HEK293 (cell line): ENCODE measurements around the gene PDZD4.

Experiments used
- CTCF ChIA-PET: fragments of 350-600 bp; formaldehyde crosslinking; extraction: SDS; loops from one replicate; lab custom pipeline; 2021; ENCODE audit warnings: antibody characterized with exemption; lab: Yijun Ruan, JAX
- POLR2A ChIA-PET: fragments of 300-600 bp; formaldehyde crosslinking; extraction: SDS; loops from one replicate; lab custom pipeline; 2020; ENCODE audit warnings: antibody characterized with exemption, inconsistent platforms; lab: Yijun Ruan, JAX
- H3K27ac ChIP-seq: fragments of 200-500 bp; sonication (Bioruptor generic); 2 replicates; pipeline ENCODE4 v1.5.1; 2014; ENCODE audit warnings: low read depth, low read length, control low read depth, inconsistent platforms; ENCODE audit errors: extremely low read depth
- H3K36me3 ChIP-seq, 2 experiments: fragments of 200-500 bp in 1 of 2; sonication (Bioruptor generic) in 1 of 2; 1 replicate in 1 of 2; 2 replicates in 1 of 2; pipeline ENCODE4 v1.5.1; 2014 to 2017; ENCODE audit warnings: inconsistent platforms in 2 of 2, low read length in 2 of 2; ENCODE audit not compliant: control insufficient read depth in 2 of 2, insufficient read depth in 1 of 2
- H3K4me1 ChIP-seq: fragments of 200-500 bp; sonication (Bioruptor generic); 2 replicates; pipeline ENCODE4 v1.5.1; 2014; ENCODE audit warnings: mild to moderate bottlenecking, low read length, inconsistent platforms; ENCODE audit not compliant: control insufficient read depth, insufficient read depth
- H3K4me3 ChIP-seq: 2 replicates; pipeline ENCODE4 v1.5.1; 2011; ENCODE audit warnings: low read depth, mild to moderate bottlenecking, control low read depth, low read length, moderate library complexity
- H3K9me3 ChIP-seq: fragments of 200-500 bp; sonication (Bioruptor generic); 2 replicates; pipeline ENCODE4 v1.5.1; 2014; ENCODE audit warnings: low read depth, low read length, inconsistent platforms; ENCODE audit not compliant: control insufficient read depth, insufficient read depth
- GLIS1 ChIP-seq: fragments of 450-650 bp; formaldehyde crosslinking; IDR thresholded peaks from 2 replicates; pipeline ENCODE4 v1.5.1; 2016; ENCODE audit warnings: missing biosample characterization, missing genetic modification characterization
- GLIS2 ChIP-seq: fragments of 450-650 bp; formaldehyde crosslinking; IDR thresholded peaks from 2 replicates; pipeline ENCODE4 v1.5.1; 2016; ENCODE audit warnings: missing biosample characterization, missing genetic modification characterization
- KLF1 ChIP-seq: fragments of 450-650 bp; formaldehyde crosslinking; IDR thresholded peaks from 2 replicates; pipeline ENCODE4 v1.5.1; 2016; ENCODE audit warnings: missing biosample characterization, missing genetic modification characterization
- KLF17 ChIP-seq: fragments of 450-650 bp; formaldehyde crosslinking; IDR thresholded peaks from 2 replicates; pipeline ENCODE4 v1.5.1; 2016; ENCODE audit warnings: missing biosample characterization, missing genetic modification characterization
- REST ChIP-seq: fragments of 450-650 bp; formaldehyde crosslinking; IDR thresholded peaks from 2 replicates; pipeline ENCODE4 v1.5.1; 2016; ENCODE audit warnings: missing biosample characterization, missing genetic modification characterization
- ZBTB6 ChIP-seq: fragments of 450-650 bp; formaldehyde crosslinking; IDR thresholded peaks from 2 replicates; pipeline ENCODE4 v1.5.1; 2017; ENCODE audit warnings: missing biosample characterization, missing genetic modification characterization
- ZFP41 ChIP-seq: fragments of 450-650 bp; formaldehyde crosslinking; IDR thresholded peaks from 2 replicates; pipeline ENCODE4 v1.5.1; 2016; ENCODE audit warnings: missing biosample characterization, missing genetic modification characterization, borderline replicate concordance
- ZNF112 ChIP-seq: fragments of 450-650 bp; formaldehyde crosslinking; IDR thresholded peaks from 2 replicates; pipeline ENCODE4 v1.5.0; 2017; ENCODE audit warnings: missing biosample characterization, missing genetic modification characterization
- ZNF704 ChIP-seq: fragments of 450-650 bp; formaldehyde crosslinking; IDR thresholded peaks from 2 replicates; pipeline ENCODE4 v1.5.1; 2016; ENCODE audit warnings: missing biosample characterization, missing genetic modification characterization
- ZNF707 ChIP-seq: fragments of 450-650 bp; formaldehyde crosslinking; IDR thresholded peaks from 2 replicates; pipeline ENCODE4 v1.5.1; 2016; ENCODE audit warnings: missing biosample characterization, missing genetic modification characterization
- ZSCAN18 ChIP-seq: fragments of 450-650 bp; formaldehyde crosslinking; IDR thresholded peaks from 2 replicates; pipeline ENCODE4 v1.5.1; 2016; ENCODE audit warnings: missing biosample characterization, missing genetic modification characterization
- ZSCAN30 ChIP-seq: fragments of 450-650 bp; IDR thresholded peaks from 2 replicates; pipeline ENCODE4 v1.5.1; 2018; ENCODE audit warnings: missing biosample characterization, mild to moderate bottlenecking, missing genetic modification characterization, moderate library complexity

PDZD4 gene

GRCh38 chrX:153772316-153773217 lies 57.8 kb downstream of the PDZD4 start:
- ChIA-PET CTCF (interaction anchor here (1.0 kb wide), 1 partner anchor 9 kb away, joined by 3 read pairs; no protein-coding TSS in a partner anchor), POLR2A (no interaction called here)
- no peak for TF ChIP-seq ZSCAN18 (tag by site-specific recombination)
- 0 out of 2 replicates have a peak, but pooled peaks have one; percentile 18 for TF ChIP-seq ZBTB6 (tag by site-specific recombination)
- peak; percentile 39; the same call in 1 of the 2 replicates for TF ChIP-seq GLIS2 (tag by site-specific recombination)
- H3K9me3 ChIP-seq = no peaks in the 10 kb centered on the region
- H3K4me3 ChIP-seq = no peak overlapping the region
- no peaks in the 10 kb centered on the region for H3K4me1 ChIP-seq
- no peaks in the 10 kb centered on the region for H3K36me3 ChIP-seq
- H3K27ac ChIP-seq = no peak overlapping the region

GRCh38 chrX:153771415-153772315 lies 58.7 kb downstream of the PDZD4 start:
- CTCF ChIA-PET = no interaction called here
- H3K27ac ChIP-seq = no peak overlapping the region
- no peak for TF ChIP-seq ZNF112 (tag by site-specific recombination)
- TF ChIP-seq KLF1 (tag by site-specific recombination) = peak; percentile 71; the same call in 1 of the 2 replicates
- no peak for TF ChIP-seq ZSCAN30 (tag by site-specific recombination)
- TF ChIP-seq REST (tag by site-specific recombination) = no peak
- no peak for TF ChIP-seq ZNF707 (tag by site-specific recombination)
- H3K4me3 ChIP-seq = no peak overlapping the region
- H3K9me3 ChIP-seq = no peaks in the 10 kb centered on the region
- H3K4me1 ChIP-seq = no peaks in the 10 kb centered on the region
- POLR2A ChIA-PET = no interaction called here
- no peaks in the 10 kb centered on the region for H3K36me3 ChIP-seq

- no peak overlapping the region for H3K4me3 ChIP-seq
- H3K4me1 ChIP-seq = no peaks in the 10 kb centered on the region
Measured at GRCh38 chrX:153770601-153771414, 59.5 kb downstream of the PDZD4 start.

More at GRCh38 chrX:153770601-153771414, 59.5 kb downstream of the PDZD4 start:
- ChIA-PET POLR2A (no interaction called here), CTCF (no interaction called here)
- Histone ChIP-seq H3K36me3 (no peaks in the 10 kb centered on the region), H3K27ac (no peak overlapping the region), H3K9me3 (no peaks in the 10 kb centered on the region)
- TF ChIP-seq GLIS1 (tag by site-specific recombination) (peak; percentile 35), KLF17 (tag by site-specific recombination) (peak; percentile 81), KLF1 (tag by site-specific recombination) (peak; percentile 10; the same call in 1 of the 2 replicates), ZNF704 (tag by site-specific recombination) (no peak), ZFP41 (tag by site-specific recombination) (no peak)
